Naive B cell (primary cell): ENCODE measurements around the gene L3MBTL3. TPM values are rescaled to one million over a fixed set of nuclear protein-coding genes. Genes with fewer than 3 reads are reported as not detected.
"Not testable (repeated sequence)": the region's sequence is repeated elsewhere in the genome, so short reads cannot be mapped to it uniquely, and the experiment has no call there.

Experiments
- ATAC-seq, 2 donors: fragments of 150-1000 bp; cut with Tn5 transposase; 2 replicates each; pipeline ENCODE4 v1.10.0; 2021; ENCODE audit warnings: low read depth in 2 of 2, mild to moderate bottlenecking in 2 of 2, moderate library complexity in 2 of 2
- DNase-seq: peaks from one replicate; pipeline ENCODE4 v3.0.0; 2022
- H3K27ac Mint-ChIP-seq, 6 donors: one replicate each; pipeline ENCODE4 v1.8.0; 2020 to 2022; ENCODE audit warnings: mild to moderate bottlenecking in 6 of 6, mixed read lengths in 6 of 6, moderate library complexity in 5 of 6, inconsistent platforms in 2 of 6
- H3K27me3 Mint-ChIP-seq, 3 donors: one replicate each; pipeline ENCODE4 v1.8.0; 2021 to 2022; ENCODE audit warnings: mixed read lengths in 3 of 3, mild to moderate bottlenecking in 1 of 3
- H3K36me3 Mint-ChIP-seq, 2 donors: one replicate each; pipeline ENCODE4 v1.8.0; 2020 to 2022; ENCODE audit warnings: mixed read lengths in 2 of 2, inconsistent platforms in 1 of 2, mild to moderate bottlenecking in 1 of 2
- H3K4me1 Mint-ChIP-seq, 3 donors: one replicate each; pipeline ENCODE4 v1.8.0; 2020 to 2022; ENCODE audit warnings: mixed read lengths in 3 of 3, inconsistent platforms in 1 of 3, mild to moderate bottlenecking in 1 of 3, moderate library complexity in 1 of 3
- H3K4me3 Mint-ChIP-seq, 8 donors: one replicate each; pipeline ENCODE4 v1.8.0; 2020 to 2022; ENCODE audit warnings: mild to moderate bottlenecking in 8 of 8, mixed read lengths in 8 of 8, moderate library complexity in 8 of 8, inconsistent platforms in 2 of 8
- H3K9me3 Mint-ChIP-seq, 7 donors: one replicate each; pipeline ENCODE4 v1.8.0; 2020 to 2022; ENCODE audit warnings: mixed read lengths in 7 of 7, mild to moderate bottlenecking in 5 of 7, inconsistent platforms in 2 of 7, moderate library complexity in 1 of 7
- polyA plus RNA-seq, 6 donors: library from polyadenylated mRNA; unstranded; fragments of 300-500 nt; fragmentation: Illumina TruSeq; gene quantifications; one replicate each; pipeline ENCODE4 v1.2.3, GENCODE V29; 2021; ENCODE audit warnings: low read depth in 6 of 6

The L3MBTL3 gene
- polyA plus RNA-seq, 6 donors from 2014 or later = 11.0 to 21.8 (median 16.6) TPM

- Mint-ChIP-seq H3K27me3 (no peaks in the 10 kb centered on the region), H3K9me3 (no peaks in the 10 kb centered on the region), H3K27ac (peak overlapping the region in 1 of 6 donors; percentile 10), H3K36me3 (peaks cover 47 to 52% of the 10 kb centered on the region in 2 donors), H3K4me3 (no peak overlapping the region), H3K4me1 (peaks cover 23 to 32% (median 28%) of the 10 kb centered on the region in 3 donors)
- ATAC-seq (no peak), DNase-seq (no peak)
These were observed 118.4 kb downstream of the L3MBTL3 start for GRCh38 chr6:130136798-130137197.

- Mint-ChIP-seq H3K27me3 (no peaks in the 10 kb centered on the region), H3K36me3 (peaks cover 55 to 56% of the 10 kb centered on the region in 2 donors), H3K4me3 (no peak overlapping the region), H3K9me3 (no peaks in the 10 kb centered on the region), H3K4me1 (peaks cover 8 to 22% (median 19%) of the 10 kb centered on the region in 3 donors), H3K27ac (peak overlapping the region in 3 of 6 donors; percentile 14 to 82 (median 59))
- DNase-seq (no peak), ATAC-seq (no peak)
These were observed 119.9 kb downstream of the L3MBTL3 start for GRCh38 chr6:130138116-130138908.

DNA sequence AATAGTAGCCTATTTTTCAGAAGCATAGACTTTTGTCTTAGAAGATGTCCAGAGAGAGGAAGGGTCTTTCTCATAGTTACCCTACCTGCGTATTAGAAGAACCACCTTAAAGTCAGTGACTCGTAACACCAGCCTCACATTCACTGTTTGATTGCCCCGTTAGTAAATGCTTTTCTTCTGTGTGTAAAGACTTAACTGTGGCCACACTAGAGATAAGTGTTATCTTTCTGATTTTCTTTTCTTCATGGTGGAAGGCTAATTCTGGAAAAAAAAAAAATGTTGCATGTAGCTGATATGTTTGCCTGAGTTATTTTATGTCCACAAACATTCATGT is 120.5 kb downstream of the L3MBTL3 start:
- Mint-ChIP-seq H3K27ac (peak overlapping the region in 1 of 6 donors; percentile 82), H3K4me3 (no peak overlapping the region), H3K27me3 (no peaks in the 10 kb centered on the region), H3K4me1 (peaks cover 3 to 16% (median 14%) of the 10 kb centered on the region in 3 donors), H3K9me3 (no peaks in the 10 kb centered on the region), H3K36me3 (peaks cover 56 to 61% of the 10 kb centered on the region in 2 donors)
- DNase-seq (no peak), ATAC-seq (no peak)

DNA sequence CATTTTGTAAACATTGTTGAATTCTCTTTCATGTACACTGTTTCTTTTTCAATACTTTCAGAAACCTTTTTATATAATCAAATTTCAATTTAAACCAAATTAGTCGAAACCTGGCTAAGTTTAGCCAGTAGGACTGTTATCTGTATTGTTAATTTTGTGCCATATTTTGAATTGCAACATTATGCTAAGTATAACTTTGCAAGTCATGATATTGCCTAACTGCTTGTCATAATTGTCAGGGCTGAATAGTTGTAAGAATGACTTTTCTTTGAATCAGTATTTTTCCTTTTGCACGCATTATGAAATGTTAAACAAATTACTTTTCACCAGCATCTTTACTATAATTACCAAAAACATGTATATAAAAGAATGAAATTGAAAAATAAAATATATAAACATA is 121.7 kb downstream of the L3MBTL3 start:
- H3K36me3 Mint-ChIP-seq = peaks cover 56 to 59% of the 10 kb centered on the region in 2 donors
- DNase-seq (no peak), ATAC-seq (no peak)
- H3K9me3 Mint-ChIP-seq = no peaks in the 10 kb centered on the region
- no peak overlapping the region for H3K27ac Mint-ChIP-seq
- no peaks in the 10 kb centered on the region for H3K27me3 Mint-ChIP-seq
- peaks cover 2 to 15% (median 9%) of the 10 kb centered on the region in 3 donors for H3K4me1 Mint-ChIP-seq
- H3K4me3 Mint-ChIP-seq = no peak overlapping the region

DNA sequence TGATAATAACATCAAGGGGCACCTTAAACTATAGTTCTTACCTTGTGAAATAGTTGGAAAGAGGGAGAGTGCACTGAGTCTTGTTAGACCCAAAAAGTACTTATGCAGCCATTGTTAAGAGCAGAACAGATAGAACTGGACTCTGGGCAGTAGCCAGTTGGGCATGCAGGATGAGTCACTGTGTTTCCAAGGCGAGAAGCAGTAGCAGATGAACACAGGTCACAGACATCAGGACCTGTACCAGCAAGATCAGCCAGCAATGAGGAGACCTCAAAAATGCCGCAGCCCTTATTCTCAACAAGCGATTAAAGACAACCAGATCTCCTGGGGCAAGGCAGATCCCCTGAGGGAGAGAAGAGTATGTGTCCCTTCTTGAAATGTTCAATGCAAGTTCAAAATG is 125.3 kb downstream of the L3MBTL3 start:
- DNase-seq (no peak), ATAC-seq (no peak)
- peaks cover 0 to 15% (median 3%) of the 10 kb centered on the region in 3 donors for H3K4me1 Mint-ChIP-seq
- H3K36me3 Mint-ChIP-seq = peaks cover 26 to 37% of the 10 kb centered on the region in 2 donors
- peak overlapping the region in 1 of 6 donors; percentile 54 for H3K27ac Mint-ChIP-seq
- H3K9me3 Mint-ChIP-seq = no peaks in the 10 kb centered on the region
- no peaks in the 10 kb centered on the region for H3K27me3 Mint-ChIP-seq
- no peak overlapping the region for H3K4me3 Mint-ChIP-seq

GRCh38 chr6:130147111-130147510 is 128.7 kb downstream of the L3MBTL3 start:
- no peak for DNase-seq
- H3K27ac Mint-ChIP-seq = peak overlapping the region in 2 of 6 donors; percentile 45 to 54
- peaks cover 0 to 2% (median 0%) of the 10 kb centered on the region in 7 donors for H3K9me3 Mint-ChIP-seq
- no peaks in the 10 kb centered on the region for H3K27me3 Mint-ChIP-seq
- no peak for ATAC-seq
- H3K4me1 Mint-ChIP-seq = peaks cover 0 to 15% (median 3%) of the 10 kb centered on the region in 3 donors
- H3K4me3 Mint-ChIP-seq = no peak overlapping the region
- peaks cover 17 to 22% of the 10 kb centered on the region in 2 donors for H3K36me3 Mint-ChIP-seq

GRCh38 chr6:130148181-130148580 is 129.8 kb downstream of the L3MBTL3 start:
- no peak for DNase-seq
- Mint-ChIP-seq H3K9me3 (peaks cover 0 to 2% (median 0%) of the 10 kb centered on the region in 7 donors), H3K4me3 (no peak overlapping the region), H3K36me3 (peaks cover 8 to 18% of the 10 kb centered on the region in 2 donors), H3K27me3 (no peaks in the 10 kb centered on the region), H3K27ac (peak overlapping the region in 2 of 6 donors; percentile 76 to 93), H3K4me1 (peaks cover 0 to 10% (median 0%) of the 10 kb centered on the region in 3 donors)
- ATAC-seq = no peak

DNA sequence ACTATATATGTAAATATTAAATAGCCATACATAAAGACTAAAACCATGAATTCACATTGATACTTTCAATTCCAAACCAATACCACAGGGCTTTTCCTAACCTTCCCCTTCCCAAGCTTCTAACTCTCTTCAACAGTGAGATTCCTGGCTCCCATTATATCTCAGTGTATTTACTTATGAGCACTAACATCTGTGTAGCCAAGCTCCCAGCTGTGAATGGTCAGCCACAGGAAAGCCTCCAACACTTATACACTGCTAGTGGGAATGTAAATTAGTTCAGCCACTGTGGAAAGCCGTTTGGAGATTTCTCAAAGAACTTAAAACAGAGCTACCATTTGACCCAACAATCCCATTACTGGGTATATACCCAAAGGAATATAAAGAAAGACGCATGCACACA is 130.6 kb downstream of the L3MBTL3 start:
- not testable (repeated sequence) for H3K9me3 Mint-ChIP-seq, DNase-seq, ATAC-seq, H3K27me3 Mint-ChIP-seq, H3K4me3 Mint-ChIP-seq, H3K27ac Mint-ChIP-seq
- peaks cover under 1 to 12% of the 10 kb centered on the region in 2 donors for H3K36me3 Mint-ChIP-seq
- H3K4me1 Mint-ChIP-seq = peaks cover 0 to 10% (median 0%) of the 10 kb centered on the region in 3 donors

DNA sequence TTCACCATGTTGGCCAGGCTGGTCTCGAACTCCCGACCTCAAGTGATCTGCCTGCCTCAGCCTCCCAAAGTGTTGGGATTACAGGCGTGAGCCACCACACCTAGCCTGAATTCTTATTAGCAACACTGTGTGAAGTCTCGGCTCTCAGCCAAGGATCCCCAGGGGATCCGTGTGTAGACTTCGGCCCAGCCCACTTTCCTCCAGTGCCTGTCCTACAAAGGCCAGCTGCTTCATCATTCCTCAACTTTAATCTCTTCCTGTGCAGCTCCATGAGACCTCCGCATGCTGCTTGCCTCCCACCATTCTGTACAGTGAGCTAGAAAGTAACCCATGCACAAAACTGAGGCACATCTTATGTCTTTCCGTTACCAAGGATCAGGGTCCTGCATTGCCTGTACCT is 132.5 kb downstream of the L3MBTL3 start:
- no peak for ATAC-seq
- Mint-ChIP-seq H3K4me3 (no peak overlapping the region), H3K27me3 (no peaks in the 10 kb centered on the region), H3K9me3 (peaks cover 0 to 2% (median 0%) of the 10 kb centered on the region in 7 donors), H3K27ac (no peak overlapping the region), H3K36me3 (peaks cover 0 to 8% of the 10 kb centered on the region in 2 donors), H3K4me1 (peaks cover 0 to 10% (median 0%) of the 10 kb centered on the region in 3 donors)
- DNase-seq = no peak

DNA sequence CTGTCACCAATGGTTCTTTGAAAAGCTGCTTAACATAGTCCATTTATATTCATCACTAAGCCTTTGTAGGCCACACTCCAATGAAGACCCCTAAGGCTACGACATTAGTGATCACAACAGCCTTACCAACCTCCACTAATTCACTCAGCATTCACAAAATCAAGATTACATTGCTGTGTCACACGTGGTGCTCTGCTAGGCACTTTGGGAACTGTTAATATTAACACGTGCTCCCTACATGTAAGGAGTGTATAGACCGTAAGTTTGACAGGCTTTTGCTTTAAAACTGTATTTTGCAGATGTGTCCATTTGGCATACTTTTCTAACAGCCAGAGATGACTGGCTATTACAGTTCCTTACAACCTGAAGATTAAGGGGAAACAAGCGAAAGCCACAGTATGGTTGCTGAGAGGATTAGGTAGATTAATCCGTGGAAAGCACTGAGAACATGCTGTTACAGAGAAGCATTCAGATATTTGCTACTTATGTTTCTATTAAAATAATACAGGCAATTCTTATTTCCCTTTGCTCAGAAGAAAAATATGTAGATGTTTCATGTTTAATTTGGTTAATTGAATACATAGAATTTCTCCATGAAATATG is 134.6 kb downstream of the L3MBTL3 start:
- peaks cover 0 to 4% of the 10 kb centered on the region in 2 donors for H3K36me3 Mint-ChIP-seq

GRCh38 chr6:130156908-130157307 is 138.5 kb downstream of the L3MBTL3 start:
- peak overlapping the region in 1 of 6 donors; percentile 80 for H3K27ac Mint-ChIP-seq

More for the DNA sequence above, 134.6 kb downstream of the L3MBTL3 start:
- Mint-ChIP-seq H3K27me3 (no peaks in the 10 kb centered on the region), H3K27ac (no peak overlapping the region), H3K9me3 (peaks cover 0 to 4% (median under 1%) of the 10 kb centered on the region in 7 donors), H3K4me3 (no peak overlapping the region), H3K4me1 (no peaks in the 10 kb centered on the region)
- ATAC-seq (no peak), DNase-seq (no peak)

DNA sequence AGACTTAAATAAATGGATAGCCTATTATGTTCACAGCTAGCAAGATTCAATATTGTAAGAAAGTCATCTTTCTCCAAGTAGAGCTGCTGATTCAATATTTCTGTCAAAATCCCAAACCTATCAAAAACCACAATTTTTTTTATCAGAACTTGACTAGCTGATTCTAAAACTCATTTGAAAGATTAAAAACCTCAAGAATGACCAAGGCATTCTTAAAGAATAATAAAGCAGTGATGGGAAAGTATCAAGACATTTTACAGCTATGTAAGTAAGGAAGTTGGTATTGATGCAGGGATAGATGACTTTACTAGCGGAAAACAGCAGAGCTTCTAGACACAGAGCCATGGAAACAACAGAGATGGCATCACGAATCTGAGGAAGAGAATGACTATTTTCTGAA is 139.7 kb downstream of the L3MBTL3 start:
- Mint-ChIP-seq H3K9me3 (peaks cover 0 to 16% (median 6%) of the 10 kb centered on the region in 7 donors), H3K36me3 (no peaks in the 10 kb centered on the region), H3K4me3 (no peak overlapping the region), H3K4me1 (no peaks in the 10 kb centered on the region), H3K27me3 (no peaks in the 10 kb centered on the region), H3K27ac (no peak overlapping the region)
- ATAC-seq (no peak), DNase-seq (no peak)

More at GRCh38 chr6:130156908-130157307, 138.5 kb downstream of the L3MBTL3 start:
- Mint-ChIP-seq H3K36me3 (no peaks in the 10 kb centered on the region), H3K27me3 (no peaks in the 10 kb centered on the region), H3K9me3 (peaks cover 0 to 16% (median 6%) of the 10 kb centered on the region in 7 donors), H3K4me3 (no peak overlapping the region), H3K4me1 (no peaks in the 10 kb centered on the region)
- no peak for ATAC-seq
- DNase-seq = no peak

DNA sequence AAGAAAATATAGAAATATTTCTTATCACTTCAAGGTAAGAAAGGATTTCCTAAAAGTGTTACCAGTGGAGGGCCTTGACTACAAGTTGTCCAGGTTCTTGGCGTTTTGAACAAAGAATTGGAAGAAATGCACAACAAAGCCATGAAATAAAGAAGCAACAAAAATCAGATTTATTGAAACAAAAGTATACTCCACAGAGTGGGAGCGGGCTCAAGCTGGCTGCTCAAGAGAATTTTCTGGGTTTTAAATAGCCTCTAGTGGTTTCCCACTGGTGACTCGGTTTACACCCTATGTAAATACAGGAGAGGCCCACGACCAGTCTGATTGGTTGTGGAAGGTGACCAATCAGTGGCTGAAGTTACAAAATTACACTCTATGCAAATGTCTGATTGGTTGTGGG is 140.2 kb downstream of the L3MBTL3 start:
- DNase-seq = no peak
- no peaks in the 10 kb centered on the region for H3K27me3 Mint-ChIP-seq
- no peaks in the 10 kb centered on the region for H3K36me3 Mint-ChIP-seq
- H3K9me3 Mint-ChIP-seq = peaks cover 0 to 16% (median 6%) of the 10 kb centered on the region in 7 donors
- H3K4me1 Mint-ChIP-seq = no peaks in the 10 kb centered on the region
- H3K27ac Mint-ChIP-seq = peak overlapping the region in 1 of 6 donors; percentile 80
- no peak for ATAC-seq
- H3K4me3 Mint-ChIP-seq = no peak overlapping the region

DNA sequence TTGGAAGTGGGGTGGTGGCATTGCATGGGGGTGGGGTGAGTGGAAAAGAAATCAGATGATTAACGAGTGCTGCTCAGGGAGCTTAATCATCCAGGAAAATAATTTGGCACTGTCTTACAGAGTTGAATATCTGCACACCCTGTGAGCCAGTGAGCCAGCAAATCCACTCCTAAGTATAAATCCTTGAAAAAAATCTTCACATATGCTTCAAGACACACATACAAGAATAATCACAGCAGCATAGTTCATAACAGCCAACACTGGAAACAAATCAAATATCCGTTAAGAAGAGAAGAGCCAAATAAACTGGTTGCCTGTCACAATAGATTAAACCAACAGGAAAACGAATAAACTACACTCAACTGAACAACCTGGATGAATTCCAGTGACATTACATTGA is 141.6 kb downstream of the L3MBTL3 start:
- ATAC-seq (no peak), DNase-seq (no peak)
- H3K9me3 Mint-ChIP-seq = peaks cover 0 to 23% (median 6%) of the 10 kb centered on the region in 7 donors
- H3K4me1 Mint-ChIP-seq = no peaks in the 10 kb centered on the region
- peak overlapping the region in 2 of 6 donors; percentile 22 to 28 for H3K27ac Mint-ChIP-seq
- no peak overlapping the region for H3K4me3 Mint-ChIP-seq
- H3K36me3 Mint-ChIP-seq = no peaks in the 10 kb centered on the region
- no peaks in the 10 kb centered on the region for H3K27me3 Mint-ChIP-seq
